Loucy (cell line): ENCODE data around the gene DIDO1.
A peak's percentile ranks its signal among the peaks of the same experiment; 100 is the strongest.

ENCODE experiments used
- H2AFZ ChIP-seq: fragments of 200-600 bp; sonication (generic); 2 replicates; pipeline ENCODE4 v1.6.0; 2016; ENCODE audit warnings: antibody characterized with exemption, mild to moderate bottlenecking, low read length, moderate library complexity
- H3F3A ChIP-seq: fragments of 200-600 bp; 2 replicates; pipeline ENCODE4 v1.6.0; 2016; ENCODE audit warnings: antibody characterized with exemption, low read depth, mild to moderate bottlenecking
- H3K27me3 ChIP-seq: fragments of 200-600 bp; sonication (generic); 2 replicates; pipeline ENCODE4 v1.6.1; 2014; ENCODE audit warnings: low read length, mild to moderate bottlenecking; ENCODE audit not compliant: insufficient read depth, poor library complexity, severe bottlenecking
- H3K36me3 ChIP-seq: fragments of 200-600 bp; sonication (generic); 2 replicates; pipeline ENCODE4 v1.6.1; 2016; ENCODE audit warnings: low read length; ENCODE audit not compliant: insufficient read depth
- H3K4me1 ChIP-seq: fragments of 200-600 bp; sonication (generic); 2 replicates; pipeline ENCODE4 v1.5.1; 2014; ENCODE audit warnings: low read length, mild to moderate bottlenecking; ENCODE audit not compliant: insufficient read depth, poor library complexity, severe bottlenecking
- H3K4me2 ChIP-seq: fragments of 200-600 bp; sonication (generic); 2 replicates; pipeline ENCODE4 v1.6.0; 2014; ENCODE audit warnings: antibody characterized with exemption, low read length, low read depth, mild to moderate bottlenecking; ENCODE audit not compliant: poor library complexity, severe bottlenecking
- H3K4me3 ChIP-seq: fragments of 200-600 bp; sonication (generic); 2 replicates; pipeline ENCODE4 v1.5.1; 2014; ENCODE audit warnings: low read length, mild to moderate bottlenecking, mixed read lengths; ENCODE audit not compliant: poor library complexity, severe bottlenecking
- H3K79me2 ChIP-seq: fragments of 200-600 bp; sonication (generic); 2 replicates; pipeline ENCODE4 v1.6.1; 2014; ENCODE audit warnings: low read length; ENCODE audit not compliant: insufficient read depth
- H3K9ac ChIP-seq: fragments of 200-600 bp; sonication (generic); 2 replicates; pipeline ENCODE4 v1.6.0; 2014; ENCODE audit warnings: mild to moderate bottlenecking, low read depth, low read length, moderate library complexity; ENCODE audit not compliant: poor library complexity, severe bottlenecking
- H3K9me2 ChIP-seq: fragments of 200-600 bp; sonication (generic); replicated peaks from 2 replicates; pipeline ENCODE4 v1.6.1; 2016; ENCODE audit warnings: low read depth, low read length, mixed read lengths
- H3K9me3 ChIP-seq: fragments of 200-600 bp; sonication (generic); 2 replicates; pipeline ENCODE4 v1.6.1; 2014; ENCODE audit warnings: mild to moderate bottlenecking, antibody characterized with exemption, low read length, low read depth; ENCODE audit not compliant: insufficient read depth
- H4K20me1 ChIP-seq: fragments of 200-600 bp; sonication (generic); 2 replicates; pipeline ENCODE4 v1.6.0; 2014; ENCODE audit warnings: antibody characterized with exemption, low read length, mild to moderate bottlenecking; ENCODE audit not compliant: insufficient read depth, poor library complexity, severe bottlenecking
- CTCF ChIP-seq: fragments of 200-600 bp; sonication (generic); conservative IDR thresholded peaks from 2 replicates; pipeline ENCODE4 v1.5.1; 2014; ENCODE audit warnings: mild to moderate bottlenecking, antibody characterized with exemption, low read length
- EZH2phosphoT487 ChIP-seq: fragments of 200-600 bp; IDR thresholded peaks from 2 replicates; pipeline ENCODE4 v1.6.1; 2018; ENCODE audit warnings: antibody characterized with exemption, mild to moderate bottlenecking, moderate library complexity, borderline replicate concordance

Gene DIDO1

GRCh38 chr20:62916703-62917476 is 9.4 kb downstream of the DIDO1 start:
- Histone ChIP-seq H3K4me2 (peak overlapping the region; percentile 69), H3K79me2 (peaks cover 100% of the 10 kb centered on the region), H3K4me3 (no peak overlapping the region), H3K9ac (no peak overlapping the region), H3K9me3 (no peaks in the 10 kb centered on the region), H2AFZ (no peak overlapping the region), H4K20me1 (peaks cover 96% of the 10 kb centered on the region), H3K9me2 (no peaks in the 10 kb centered on the region), H3K36me3 (peaks cover 17% of the 10 kb centered on the region; the same call in 1 of the 2 replicates), H3K27me3 (no peaks in the 10 kb centered on the region), H3F3A (no peaks in the 10 kb centered on the region), H3K4me1 (peaks cover 50% of the 10 kb centered on the region)
- TF ChIP-seq EZH2phosphoT487 (no peak), CTCF (no peak)

- H3K9ac ChIP-seq = no peak overlapping the region
- H3K79me2 ChIP-seq = peaks cover 100% of the 10 kb centered on the region
- peak overlapping the region; percentile 33 for H3K4me3 ChIP-seq
- H4K20me1 ChIP-seq = peaks cover 98% of the 10 kb centered on the region
- peaks cover 43% of the 10 kb centered on the region for H3K4me1 ChIP-seq
- H3K27me3 ChIP-seq = no peaks in the 10 kb centered on the region
- H3K36me3 ChIP-seq = peaks cover 36% of the 10 kb centered on the region; the same call in 1 of the 2 replicates
- TF ChIP-seq EZH2phosphoT487 (no peak), CTCF (no peak)
- no peaks in the 10 kb centered on the region for H3K9me2 ChIP-seq
- H3F3A ChIP-seq = no peaks in the 10 kb centered on the region
- no peak overlapping the region for H2AFZ ChIP-seq
- H3K4me2 ChIP-seq = peak overlapping the region; percentile 64
- no peaks in the 10 kb centered on the region for H3K9me3 ChIP-seq
These were observed 11.3 kb downstream of the DIDO1 start for GRCh38 chr20:62914970-62915457.

- peaks cover 100% of the 10 kb centered on the region for H3K79me2 ChIP-seq
- no peaks in the 10 kb centered on the region for H3F3A ChIP-seq
- H3K9me2 ChIP-seq = no peaks in the 10 kb centered on the region
- H3K9me3 ChIP-seq = no peaks in the 10 kb centered on the region
- H3K36me3 ChIP-seq = peaks cover 41% of the 10 kb centered on the region; the same call in 1 of the 2 replicates
- H3K4me1 ChIP-seq = peaks cover 37% of the 10 kb centered on the region
- peak overlapping the region; percentile 64 for H3K4me2 ChIP-seq
- H2AFZ ChIP-seq = no peak overlapping the region
- H3K9ac ChIP-seq = no peak overlapping the region
- peaks cover 98% of the 10 kb centered on the region for H4K20me1 ChIP-seq
- H3K4me3 ChIP-seq = no peak overlapping the region
- no peaks in the 10 kb centered on the region for H3K27me3 ChIP-seq
- no peak for TF ChIP-seq EZH2phosphoT487
- no peak for TF ChIP-seq CTCF
These were observed 11.9 kb downstream of the DIDO1 start for GRCh38 chr20:62914436-62914835.
